ENCODE measurements around the gene PSD.
"Not testable (repeated sequence)": the region's sequence is repeated elsewhere in the genome, so short reads cannot be mapped to it uniquely, and the experiment has no call there.

The PSD gene

DNA sequence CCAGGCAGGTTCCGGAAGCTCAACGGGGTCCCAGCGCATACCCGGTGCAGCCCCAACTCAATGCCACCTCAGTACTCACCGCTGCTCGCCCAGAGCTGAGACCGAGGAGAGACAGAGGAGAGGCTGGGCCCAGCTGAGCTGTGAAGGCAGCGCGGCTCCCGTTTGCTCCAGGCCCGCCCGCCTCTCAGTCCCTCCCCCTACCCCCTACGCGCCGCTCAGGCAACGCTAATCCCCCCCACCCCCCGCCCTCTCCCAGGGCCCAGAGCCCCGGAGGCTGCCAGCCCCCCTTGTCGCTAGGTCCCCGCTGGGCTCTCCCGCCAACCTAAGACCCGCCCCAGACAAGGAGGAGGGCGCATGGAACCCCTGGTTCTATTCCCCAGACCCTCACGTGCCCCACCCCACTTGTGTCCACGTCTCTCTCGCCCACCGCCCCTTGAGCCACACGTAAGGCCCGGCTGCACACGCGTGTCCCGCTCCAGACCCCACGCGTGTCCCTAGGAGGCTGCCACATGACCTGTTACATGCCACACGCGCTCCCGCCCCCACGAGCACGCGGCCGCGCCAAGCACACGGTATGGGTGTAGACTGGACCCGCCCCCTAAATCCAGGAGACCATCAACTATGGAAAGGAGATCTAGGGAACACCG lies at the start of gene PSD:
Gene PSD, minus strand, starts transcription at position 164 of the 647 bp plus-strand sequence. CDS start 1,747 bp downstream, outside the sequence.
- peak in 24 of 56 donors; percentile 11 to 66 (median 37) for DNase-seq

DNA sequence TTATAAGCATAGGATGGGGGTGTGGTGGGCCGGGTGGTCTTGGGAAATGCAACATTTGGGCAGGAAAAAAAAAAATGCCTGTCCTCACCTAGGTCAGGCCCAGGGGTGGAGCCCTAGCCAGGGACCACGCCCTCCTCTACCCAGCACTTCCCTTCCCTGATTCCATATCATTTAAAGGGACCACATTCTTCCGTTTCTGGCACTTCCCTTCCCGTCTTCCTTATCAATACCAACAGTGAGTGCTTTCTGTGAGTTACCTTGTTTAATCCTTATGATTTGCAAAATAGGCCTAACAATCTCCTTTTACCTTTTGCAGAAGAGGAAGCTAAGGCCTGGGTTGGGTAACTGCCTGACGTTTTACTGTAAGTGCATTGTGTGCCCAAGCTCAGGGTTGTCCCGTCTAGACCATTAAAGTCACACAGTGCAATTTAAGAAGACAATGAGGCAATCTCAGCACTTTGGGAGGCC lies 49.4 kb upstream of the PSD start:
- DNase-seq, result no peak

DNA sequence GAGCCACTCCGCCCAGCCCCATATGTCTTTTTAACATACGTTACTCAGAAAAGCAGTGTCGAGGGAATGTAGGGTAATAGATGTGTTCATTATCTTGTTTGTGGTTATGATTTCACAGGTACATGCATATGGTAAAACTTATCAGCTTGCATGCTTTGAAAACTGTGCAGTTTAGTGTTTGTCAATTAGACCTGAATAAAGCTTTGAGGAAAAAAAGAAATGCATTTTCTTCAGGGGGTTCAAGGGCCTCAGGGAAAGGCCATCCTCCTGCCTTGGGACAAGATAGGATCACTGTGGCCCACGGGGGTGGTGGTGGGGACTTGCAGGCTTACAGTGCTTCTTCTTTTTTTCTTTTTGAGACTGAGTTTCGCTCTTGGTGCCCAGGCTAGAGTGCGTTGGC lies 48.7 kb upstream of the PSD start:
- DNase-seq, result no peak

DNA sequence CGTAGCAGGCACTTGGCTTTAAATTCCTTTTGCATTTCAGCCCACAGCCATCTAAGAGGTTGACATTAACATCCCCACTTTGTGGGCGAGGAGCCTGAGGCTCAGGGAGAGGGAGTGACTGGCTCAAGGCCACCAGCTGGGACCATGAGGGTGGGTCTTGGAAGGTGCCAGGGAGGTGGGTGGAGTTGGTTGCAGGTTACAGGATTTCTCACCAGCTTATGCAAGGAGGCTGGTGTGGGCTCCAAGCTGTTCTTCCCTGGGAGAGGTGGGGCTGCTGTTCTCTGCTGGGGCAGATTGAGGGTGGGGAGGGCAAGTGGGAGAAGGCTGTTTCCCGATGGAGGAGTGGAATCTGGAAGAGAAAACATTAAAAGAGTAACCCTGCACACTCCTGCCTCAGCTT lies 46.9 kb upstream of the PSD start:
- peak in 9 of 56 donors; percentile 12 to 48 (median 27) for DNase-seq

DNA sequence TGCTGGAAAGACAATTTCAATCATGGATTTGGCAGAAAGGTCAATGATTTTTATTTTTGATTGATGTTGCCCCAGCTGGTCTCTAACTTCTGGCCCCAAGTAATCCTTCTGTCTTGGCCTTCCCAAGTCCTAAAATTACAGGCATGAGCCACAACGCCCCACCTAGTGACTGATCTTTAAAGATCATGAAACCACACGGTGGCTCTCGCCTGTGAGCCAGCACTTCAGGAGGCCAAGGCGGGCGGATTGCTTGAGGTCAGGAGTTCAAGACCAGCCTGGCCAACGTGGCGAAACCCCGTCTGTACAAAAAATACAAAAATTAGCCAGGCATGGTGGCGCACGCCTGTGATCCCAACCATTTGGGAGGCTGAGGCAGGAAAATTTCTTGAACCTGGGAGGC lies 45.4 kb upstream of the PSD start:
- no peak for DNase-seq

DNA sequence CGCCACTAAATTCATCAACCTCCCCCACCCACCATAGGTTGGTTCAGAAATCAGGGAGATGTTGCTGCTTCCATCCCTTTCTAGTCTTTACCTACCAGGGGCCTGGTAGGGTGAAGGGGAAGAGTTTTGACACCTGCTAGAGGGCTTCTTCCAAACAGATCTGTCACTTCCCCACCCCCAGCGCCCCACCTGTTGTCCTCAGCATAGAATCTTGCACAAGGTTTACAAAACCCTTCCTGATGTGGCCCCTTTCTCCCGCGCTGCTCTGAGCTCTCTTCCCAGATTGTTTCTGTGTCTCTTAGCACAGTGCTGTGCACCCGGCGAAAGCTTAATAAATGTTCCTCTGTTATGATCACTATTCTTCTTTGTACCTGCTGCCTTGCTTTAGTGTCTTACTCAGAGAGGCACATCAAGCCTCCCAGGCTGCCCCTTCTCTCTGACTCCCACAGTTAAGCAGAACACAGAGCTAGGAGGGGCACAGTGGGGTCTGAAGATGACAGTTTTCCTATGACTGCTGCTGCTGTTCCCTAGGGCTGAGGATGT lies 44.0 kb upstream of the PSD start:
- DNase-seq, result no peak

DNA sequence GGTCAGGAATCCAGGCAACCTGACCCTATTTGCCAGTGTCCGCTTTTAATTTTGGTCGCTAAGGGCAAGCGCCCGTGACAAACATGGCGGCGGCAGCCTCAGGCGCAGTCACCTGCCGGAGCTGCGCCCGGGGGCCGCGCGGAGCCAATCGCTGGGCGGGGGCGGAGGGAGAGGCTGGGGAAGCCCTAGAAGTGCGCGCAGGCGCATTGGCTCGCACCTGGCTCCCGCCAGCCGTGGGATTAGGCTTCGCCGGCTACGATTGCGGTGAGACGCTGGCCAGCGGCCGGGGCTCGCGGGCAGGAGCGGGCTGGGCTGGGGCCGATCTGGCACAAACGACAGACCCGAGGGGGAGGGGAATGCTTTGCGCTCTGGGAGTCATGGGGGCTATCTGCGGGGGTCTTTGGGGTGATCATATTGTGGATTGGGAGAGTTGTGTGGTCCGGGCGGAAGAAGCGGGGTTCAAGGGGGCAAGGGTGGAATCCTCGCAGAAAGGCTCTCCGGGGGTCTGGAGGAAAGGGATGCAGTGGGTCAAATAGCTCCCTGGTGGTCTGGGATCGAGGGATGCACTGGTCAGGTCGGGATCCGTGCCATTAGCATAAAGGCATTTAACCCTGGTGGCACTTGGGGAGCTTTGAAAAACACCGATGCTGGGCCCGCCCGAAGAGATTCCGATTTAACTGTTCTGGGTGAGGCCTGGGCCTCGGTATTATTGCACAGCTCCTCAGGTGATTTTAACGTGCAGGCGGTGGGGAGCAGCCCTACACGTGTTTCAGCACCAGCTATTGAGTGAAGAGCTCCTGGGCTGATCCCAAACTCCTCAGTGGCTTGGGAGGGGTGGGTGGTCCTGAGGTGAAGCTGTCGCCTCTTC lies 42.8 kb upstream of the PSD start:
- peak in 54 of 56 donors; percentile 48 to 92 (median 79) for DNase-seq

DNA sequence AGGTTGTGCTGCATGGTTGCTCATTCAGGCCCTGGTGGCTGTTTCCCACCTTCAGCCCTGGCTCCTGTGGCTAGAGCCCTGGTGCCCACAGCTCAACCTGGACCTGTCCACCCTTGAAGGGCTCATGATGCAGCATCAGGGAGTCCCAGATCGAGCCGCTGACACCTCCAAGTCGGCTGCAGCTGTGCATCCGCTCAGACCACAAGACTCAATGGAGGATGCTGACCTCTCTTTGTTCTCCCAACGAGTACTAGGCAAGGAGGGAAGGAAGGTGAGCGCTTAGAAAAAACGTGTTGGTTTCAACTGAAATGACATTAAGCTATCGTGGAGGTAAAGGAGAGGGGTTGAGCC lies 42.2 kb upstream of the PSD start:
- peak in 1 of 56 donors; percentile 40 for DNase-seq

DNA sequence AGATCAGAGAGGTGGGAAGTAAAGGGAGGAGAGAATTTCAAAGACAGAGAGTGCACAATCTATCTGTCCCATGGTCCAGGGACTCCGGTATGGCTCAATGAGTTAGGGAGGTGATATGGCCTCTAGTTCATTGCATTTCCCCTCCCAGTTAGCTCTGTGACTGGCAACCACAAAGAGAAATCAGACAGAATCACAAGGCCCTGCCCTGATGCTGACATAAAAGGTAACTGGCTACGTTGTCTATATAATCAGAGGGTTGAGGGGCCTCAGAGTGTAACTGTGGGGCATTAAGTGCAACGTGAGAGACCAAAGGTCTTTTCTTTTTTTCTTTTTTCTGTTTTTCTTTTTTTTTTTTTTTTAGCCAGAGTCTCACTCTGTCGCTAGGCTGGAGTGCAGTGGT lies 40.1 kb upstream of the PSD start:
- DNase-seq, result no peak

DNA sequence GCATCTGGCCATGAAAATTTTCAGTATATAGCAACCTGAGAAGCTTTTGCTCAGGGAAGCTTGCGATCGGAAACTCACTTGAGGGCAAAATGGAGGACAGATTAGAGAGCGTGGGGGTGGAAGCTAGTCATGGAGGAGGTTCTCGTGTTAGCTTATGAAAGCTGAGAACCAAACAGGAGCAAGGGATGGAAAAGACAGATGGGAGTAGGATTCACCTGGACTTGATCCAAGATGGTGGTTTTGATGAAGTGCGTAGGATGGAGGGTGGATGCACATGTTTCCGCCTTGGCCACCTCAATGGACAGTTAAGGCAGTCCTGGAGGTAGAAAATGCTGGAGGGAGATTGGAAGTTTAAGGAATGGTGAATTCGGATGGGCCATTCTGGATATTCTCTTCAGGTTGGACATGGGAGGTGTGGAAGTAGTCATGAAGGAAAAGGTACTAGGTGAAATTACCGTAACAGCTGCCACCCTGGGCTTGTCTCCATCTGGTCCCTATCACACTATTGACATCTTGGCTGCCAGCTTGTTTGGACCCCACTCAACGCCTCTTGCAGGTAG lies 39.1 kb upstream of the PSD start:
- DNase-seq, result no peak

DNA sequence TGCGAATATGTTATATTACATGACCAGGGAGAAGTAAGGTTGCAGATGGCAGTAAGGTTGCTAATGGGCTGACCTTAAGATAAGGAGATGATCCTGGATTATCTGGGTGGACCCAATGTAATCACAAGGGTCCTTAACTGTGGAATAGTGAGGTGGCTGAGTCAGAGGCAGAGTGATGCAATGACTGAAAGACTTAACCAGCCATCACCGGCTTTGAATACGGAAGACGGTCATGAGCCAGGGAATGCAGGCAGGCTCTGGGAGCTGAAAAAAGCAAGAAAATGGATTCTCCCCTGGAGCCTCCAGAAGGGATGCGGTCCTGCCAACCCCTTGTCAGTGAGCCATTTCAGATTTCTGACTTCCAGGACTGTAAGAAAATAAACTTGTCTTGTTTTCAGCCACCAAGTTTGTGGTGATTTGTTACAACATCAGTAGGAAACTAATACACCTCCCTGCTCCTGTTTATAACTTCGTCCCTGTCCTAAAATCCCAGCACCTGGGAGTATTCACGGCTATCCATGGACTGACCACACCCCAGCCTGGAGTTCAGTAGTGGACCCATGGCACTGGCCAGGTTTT lies 37.4 kb upstream of the PSD start:
- DNase-seq, result no peak

DNA sequence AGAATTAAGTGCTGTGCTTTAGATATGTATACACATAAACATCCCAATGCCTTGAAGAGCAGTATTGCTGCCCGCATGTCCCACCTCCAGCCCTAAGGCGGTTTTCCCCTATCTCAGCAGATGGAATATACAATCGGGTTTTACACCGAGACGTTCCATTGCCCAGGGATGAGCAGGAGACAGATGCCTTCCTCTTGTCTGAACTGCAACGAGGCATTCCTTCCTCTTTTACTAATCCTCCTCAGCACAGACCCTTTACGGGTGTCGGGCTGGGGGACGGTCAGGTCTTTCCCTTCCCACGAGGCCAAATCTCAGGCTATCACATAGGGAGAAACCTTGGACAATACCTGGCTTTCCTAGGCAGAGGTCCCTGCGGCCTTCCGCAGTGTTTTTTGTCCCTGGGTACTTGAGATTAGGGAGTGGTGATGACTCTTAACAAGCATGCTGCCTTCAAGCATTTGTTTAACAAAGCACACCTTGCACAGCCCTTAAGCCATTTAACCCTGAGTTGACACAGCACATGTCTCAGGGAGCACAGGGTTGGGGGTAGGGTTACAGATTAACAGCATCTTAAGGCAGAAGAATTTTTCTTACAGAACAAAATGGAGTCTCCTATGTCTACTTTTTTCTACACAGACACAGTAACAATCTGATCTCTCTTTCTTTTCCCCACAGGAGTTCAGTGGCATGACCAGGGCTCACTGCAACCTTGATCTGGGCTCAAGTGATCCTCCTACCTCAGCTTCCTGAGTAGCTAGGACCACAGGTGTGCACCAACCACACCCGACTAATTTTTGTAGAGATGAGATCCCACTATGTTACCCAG lies 36.3 kb upstream of the PSD start:
- not testable (repeated sequence) for DNase-seq

DNA sequence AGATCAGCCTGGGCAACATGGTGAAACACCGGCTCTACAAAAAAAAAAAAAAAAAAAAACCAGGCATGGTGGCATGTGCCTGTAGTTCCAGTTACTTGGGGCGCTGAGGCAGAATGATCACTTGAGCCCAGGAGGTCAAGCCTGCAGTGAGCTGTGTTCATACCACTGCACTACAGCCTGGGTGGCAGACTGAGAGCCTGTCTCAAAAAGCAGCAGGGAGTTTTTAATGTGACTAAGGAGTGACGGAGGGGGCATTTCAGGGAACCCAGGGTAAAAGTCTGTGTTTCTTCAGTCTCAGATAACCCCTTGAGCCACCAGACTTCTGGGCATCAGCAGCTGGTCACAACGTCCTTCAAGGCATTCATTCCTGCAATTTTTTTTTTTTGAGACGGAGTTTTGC lies 34.9 kb upstream of the PSD start:
- DNase-seq, result no peak

DNA sequence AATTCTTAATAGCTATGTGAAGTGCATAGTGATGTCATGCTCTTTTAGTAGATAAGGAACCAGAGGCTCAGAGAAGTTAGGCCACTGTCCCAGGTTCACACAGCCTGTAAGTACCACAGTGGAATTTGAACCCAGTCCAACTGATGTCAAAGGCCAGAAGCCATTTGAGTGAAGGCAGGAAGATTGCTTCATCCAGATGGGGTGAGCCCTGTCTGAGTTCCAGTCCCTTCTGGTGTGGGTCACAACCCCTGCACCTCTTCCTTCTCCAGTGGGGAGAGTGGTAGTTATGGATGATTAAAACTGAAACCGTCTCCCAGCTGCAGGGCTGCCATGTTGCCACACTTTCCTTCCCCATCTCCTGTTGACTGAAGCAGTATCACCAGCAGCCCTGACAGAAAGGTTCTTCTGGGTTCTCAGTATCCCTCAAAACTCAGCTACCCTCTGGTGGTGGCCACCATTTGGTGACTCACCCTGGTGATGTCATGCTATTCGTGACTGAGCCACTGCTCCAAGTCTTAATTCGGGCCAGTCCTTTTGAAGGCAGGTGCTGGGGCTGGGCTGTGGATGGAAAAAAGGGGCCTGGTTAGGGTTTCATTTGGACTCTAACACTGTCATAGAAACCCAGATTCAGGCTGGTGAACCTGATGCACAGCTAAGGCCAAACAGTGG lies 34.2 kb upstream of the PSD start:
- peak in 13 of 56 donors; percentile 7 to 39 (median 17) for DNase-seq

DNA sequence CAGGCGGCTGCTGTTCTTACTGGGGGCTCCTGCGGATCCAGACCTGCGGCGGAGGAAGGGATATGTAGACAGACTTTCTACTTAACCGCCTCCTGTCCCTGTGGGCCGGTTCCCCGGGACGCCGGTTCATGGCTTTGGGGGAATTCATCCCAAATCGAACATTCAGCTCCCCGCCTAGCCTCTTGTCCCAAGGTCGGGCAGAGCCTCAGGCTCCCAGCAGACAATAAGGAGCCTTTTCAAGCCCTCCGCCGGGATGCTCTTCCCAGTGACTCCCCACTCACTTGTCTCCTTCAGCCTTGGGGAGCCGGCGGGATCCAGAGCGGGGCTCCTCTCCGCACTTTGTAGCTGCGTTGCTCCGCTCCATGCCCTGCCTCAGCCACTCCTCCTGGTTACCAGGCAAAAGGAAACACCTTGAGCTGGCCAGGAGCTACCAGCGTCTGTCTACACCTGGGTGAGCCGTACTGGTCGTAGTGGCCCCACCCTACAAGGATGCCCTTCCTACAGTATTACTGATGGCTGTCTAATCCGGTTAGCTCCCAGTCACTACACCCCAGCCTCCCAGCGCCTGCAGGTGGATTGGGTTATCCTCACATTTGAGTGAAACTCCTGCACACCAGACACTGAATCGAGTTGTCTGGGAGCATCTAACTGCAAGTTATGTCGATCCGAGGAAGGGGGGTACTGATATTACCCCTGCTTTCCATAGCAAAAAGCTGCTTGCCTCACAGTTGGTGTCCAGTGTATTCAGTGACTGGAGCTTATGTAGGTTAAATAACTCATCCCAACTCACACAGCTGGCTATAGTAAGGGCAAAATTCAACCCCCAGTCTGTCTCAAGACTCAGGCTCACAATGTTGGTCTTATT lies 32.8 kb upstream of the PSD start, which contains the start of gene C10orf95:
Gene C10orf95, minus strand, starts transcription at position 439 of the 865 bp plus-strand sequence. CDS start 450 bp downstream, outside the sequence.
- peak in 6 of 56 donors; percentile 20 to 44 (median 40) for DNase-seq

DNA sequence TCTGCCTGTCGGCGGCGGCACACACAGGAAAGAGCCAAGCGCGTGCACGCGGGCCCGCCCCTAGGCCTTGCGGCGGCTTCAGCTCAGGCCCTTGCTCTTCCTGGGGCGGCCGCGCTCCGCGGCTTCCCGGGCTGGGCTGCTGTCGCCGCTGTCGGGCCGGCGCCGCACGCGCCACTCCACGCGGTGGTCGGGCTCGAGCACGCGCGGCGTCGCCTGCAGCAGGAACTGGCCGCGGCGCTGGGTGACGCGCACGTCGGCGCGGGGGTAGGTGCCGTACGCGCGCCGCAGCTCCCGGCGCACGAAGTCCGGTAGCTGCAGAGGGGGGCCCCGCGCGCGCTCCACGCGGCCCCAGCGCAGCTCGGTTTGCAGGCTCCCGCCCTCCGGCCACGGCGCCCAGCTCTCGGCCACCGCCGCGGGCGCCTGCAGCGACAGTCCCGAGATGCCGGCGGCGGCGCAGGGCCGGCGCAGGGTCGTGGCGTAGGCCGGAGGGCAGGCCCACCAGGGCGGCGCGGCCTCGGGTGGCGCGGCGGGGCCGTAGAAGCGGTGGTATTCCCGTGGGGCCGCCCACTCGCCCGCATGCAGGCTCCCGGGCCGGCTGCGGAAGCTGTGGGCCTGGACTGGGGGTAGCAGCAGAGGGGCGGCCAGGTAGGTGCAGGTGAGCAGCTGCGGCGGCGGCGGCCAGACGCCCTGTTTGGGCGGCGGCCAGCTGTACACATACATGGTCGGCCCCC lies 32.0 kb upstream of the PSD start:
- DNase-seq, result peak in 54 of 56 donors; percentile 27 to 88 (median 66)

DNA sequence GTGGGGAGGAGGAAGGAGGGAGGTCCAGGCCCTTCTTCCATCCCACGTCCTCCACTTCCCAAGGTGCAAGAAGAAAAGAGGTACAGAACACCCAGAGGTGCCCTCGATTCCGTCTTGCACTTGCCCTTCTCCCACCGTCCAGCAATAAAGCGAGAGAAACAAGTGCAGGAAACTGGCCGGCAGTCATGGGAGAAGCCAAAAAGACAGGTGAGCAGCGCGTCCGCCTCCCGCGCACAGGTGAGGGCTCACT lies 31.5 kb upstream of the PSD start:
- DNase-seq, result no peak

DNA sequence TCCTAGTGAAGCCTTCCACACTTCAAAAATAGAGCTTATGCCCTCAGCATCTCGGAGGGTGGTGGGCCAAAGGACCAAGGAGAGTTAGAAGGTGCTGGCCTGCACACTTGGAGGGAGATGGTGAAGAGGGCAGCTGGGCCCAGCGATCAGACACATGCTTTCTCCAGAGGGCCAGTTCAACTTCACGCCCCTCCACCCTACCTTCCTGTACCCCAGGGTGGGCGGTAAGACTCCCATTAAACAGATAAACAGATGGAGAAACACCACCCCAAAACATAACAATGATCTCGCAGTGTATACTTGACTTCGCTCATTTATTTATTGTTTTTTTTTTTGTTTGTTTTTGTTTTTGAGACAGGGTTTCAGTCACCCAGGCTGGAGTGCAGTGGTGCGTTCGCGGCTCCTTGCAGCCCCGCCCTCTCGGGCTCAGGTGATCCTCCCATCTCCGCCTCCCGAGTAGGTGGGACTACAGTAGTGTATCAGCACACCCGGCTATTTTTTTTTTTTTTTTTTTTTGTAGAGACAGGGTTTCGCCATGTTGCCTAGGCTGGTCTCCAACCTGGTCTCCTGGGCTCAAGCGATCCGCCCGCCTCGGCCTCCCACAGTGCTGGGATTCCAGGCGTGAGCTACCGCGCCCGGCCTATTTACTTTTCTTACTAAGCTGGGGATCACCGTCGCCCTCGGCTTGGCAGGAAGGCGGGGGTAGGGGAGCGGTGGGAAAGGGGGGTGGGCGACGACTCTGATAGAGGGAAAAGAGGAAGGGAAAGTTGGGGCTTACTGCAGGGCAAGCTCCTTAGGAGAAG lies 30.9 kb upstream of the PSD start:
- peak in 37 of 56 donors; percentile 19 to 85 (median 43) for DNase-seq
